WTC11 (cell line): Measurements from ENCODE around the gene OVOL3.

Experiments
- ATF2 ChIP-seq: sonication (generic); formaldehyde crosslinking; IDR thresholded peaks from 2 replicates; pipeline ENCODE4 v1.8.1; 2022; ENCODE audit warnings: low read depth, missing genetic modification reagents, borderline replicate concordance
- CTCF ChIP-seq: fragments of 200-600 bp; IDR thresholded peaks from 2 replicates; pipeline ENCODE4 v1.8.0; 2022; ENCODE audit warnings: antibody characterized with exemption
- ZNF281 ChIP-seq: sonication (generic); formaldehyde crosslinking; IDR thresholded peaks from 2 replicates; pipeline ENCODE4 v1.8.0; 2023; ENCODE audit warnings: mild to moderate bottlenecking, missing genetic modification reagents
- ZNF532 ChIP-seq: fragments of 250-450 bp; sonication (Bioruptor Pico); IDR thresholded peaks from 2 replicates; pipeline ENCODE4 v1.9.0; 2021; ENCODE audit warnings: mild to moderate bottlenecking, borderline replicate concordance
- TF ChIP-seq, protein P1 (sequence below): sonication (generic); formaldehyde crosslinking; IDR thresholded peaks from 2 replicates; pipeline ENCODE4 v1.8.1; 2022; ENCODE audit warnings: low read depth, mild to moderate bottlenecking, moderate library complexity, missing genetic modification reagents, borderline replicate concordance

DNA sequence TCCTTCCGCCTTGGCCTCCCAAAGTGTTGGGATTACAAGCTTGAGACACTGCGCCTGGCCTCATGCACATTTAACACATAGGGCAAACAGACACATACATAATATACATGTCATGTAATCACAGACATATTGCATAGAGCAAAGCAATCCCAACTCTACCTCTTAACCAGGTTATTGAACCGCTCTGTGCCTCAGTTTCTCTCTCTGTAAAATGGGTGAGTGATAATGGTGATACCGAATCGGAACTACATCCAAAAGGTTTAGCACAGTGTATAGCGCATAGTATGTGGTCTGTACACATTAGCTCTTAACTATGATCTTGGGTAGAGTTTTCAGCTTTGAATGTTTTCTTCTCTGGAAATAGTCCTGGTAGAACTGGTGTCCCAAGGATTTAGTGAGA is 33.7 kb downstream of the OVOL3 start:
- TF ChIP-seq, protein P1, sequence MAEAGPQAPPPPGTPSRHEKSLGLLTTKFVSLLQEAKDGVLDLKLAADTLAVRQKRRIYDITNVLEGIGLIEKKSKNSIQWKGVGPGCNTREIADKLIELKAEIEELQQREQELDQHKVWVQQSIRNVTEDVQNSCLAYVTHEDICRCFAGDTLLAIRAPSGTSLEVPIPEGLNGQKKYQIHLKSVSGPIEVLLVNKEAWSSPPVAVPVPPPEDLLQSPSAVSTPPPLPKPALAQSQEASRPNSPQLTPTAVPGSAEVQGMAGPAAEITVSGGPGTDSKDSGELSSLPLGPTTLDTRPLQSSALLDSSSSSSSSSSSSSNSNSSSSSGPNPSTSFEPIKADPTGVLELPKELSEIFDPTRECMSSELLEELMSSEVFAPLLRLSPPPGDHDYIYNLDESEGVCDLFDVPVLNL (CRISPR knock-in tag): no peak
- TF ChIP-seq CTCF: no peak
- no peak for TF ChIP-seq ZNF281
- no peak for TF ChIP-seq ATF2 (CRISPR knock-in tag)
- TF ChIP-seq ZNF532 (CRISPR knock-in tag): no peak
